Parathyroid adenoma (tissue), 2 donors: ENCODE data around the gene CORIN.

Experiments used
- H2AFZ ChIP-seq: fragments of 300-600 bp; sonication (generic); one replicate; pipeline ENCODE4 v1.7.0; 2017; ENCODE audit warnings: antibody characterized with exemption, mild to moderate bottlenecking
- H3K27ac ChIP-seq: fragments of 300-600 bp; sonication (generic); one replicate; pipeline ENCODE4 v1.7.0; 2017
- H3K27me3 ChIP-seq: fragments of 300-600 bp; sonication (generic); one replicate; pipeline ENCODE4 v1.7.0; 2017; ENCODE audit warnings: low read length; ENCODE audit not compliant: control insufficient read depth, insufficient read depth
- H3K36me3 ChIP-seq: fragments of 300-600 bp; sonication (generic); one replicate; pipeline ENCODE4 v1.7.0; 2017; ENCODE audit warnings: low read length; ENCODE audit not compliant: control insufficient read depth, insufficient read depth
- H3K4me1 ChIP-seq: fragments of 300-600 bp; sonication (generic); one replicate; pipeline ENCODE4 v1.7.0; 2017; ENCODE audit warnings: control low read depth
- H3K4me2 ChIP-seq: fragments of 300-600 bp; sonication (generic); one replicate; pipeline ENCODE4 v1.7.0; 2017; ENCODE audit warnings: low read length
- H3K4me3 ChIP-seq: fragments of 300-600 bp; sonication (generic); one replicate; pipeline ENCODE4 v1.7.0; 2017; ENCODE audit warnings: low read depth, low read length
- H3K79me2 ChIP-seq: fragments of 300-600 bp; sonication (generic); one replicate; pipeline ENCODE4 v1.7.0; 2017; ENCODE audit warnings: control low read depth
- H3K9ac ChIP-seq: fragments of 300-600 bp; sonication (generic); one replicate; pipeline ENCODE4 v1.7.0; 2017; ENCODE audit warnings: mild to moderate bottlenecking
- H3K9me3 ChIP-seq: fragments of 300-600 bp; sonication (generic); one replicate; pipeline ENCODE4 v1.7.0; 2017; ENCODE audit warnings: low read length; ENCODE audit not compliant: control insufficient read depth
- TF ChIP-seq, protein P1 (sequence below): fragments of 300-600 bp; sonication (generic); IDR thresholded peaks from one replicate; pipeline ENCODE4 v1.7.0; 2017; ENCODE audit warnings: antibody characterized with exemption, mild to moderate bottlenecking
- donor health status: primary hyperparathyroidism.

CORIN gene

DNA sequence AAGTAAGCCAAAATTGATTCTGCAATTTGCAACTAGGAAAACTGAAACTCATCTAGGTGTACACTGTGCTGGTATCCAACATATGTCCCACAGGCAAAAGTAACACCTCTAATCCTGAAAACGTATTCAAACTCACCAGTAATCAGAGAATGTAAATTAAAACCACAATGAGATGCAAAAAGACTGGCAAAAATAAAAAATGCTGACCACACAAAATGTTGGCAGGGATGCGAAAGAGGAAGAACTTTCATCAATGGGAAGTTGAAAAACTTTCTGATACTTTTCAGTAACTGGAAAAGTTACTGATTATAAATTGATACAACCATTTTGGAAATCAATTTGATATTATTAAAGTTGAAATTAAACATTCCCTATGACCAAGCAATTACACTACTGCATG lies 20.1 kb upstream of the CORIN start:
- TF ChIP-seq, protein P1, sequence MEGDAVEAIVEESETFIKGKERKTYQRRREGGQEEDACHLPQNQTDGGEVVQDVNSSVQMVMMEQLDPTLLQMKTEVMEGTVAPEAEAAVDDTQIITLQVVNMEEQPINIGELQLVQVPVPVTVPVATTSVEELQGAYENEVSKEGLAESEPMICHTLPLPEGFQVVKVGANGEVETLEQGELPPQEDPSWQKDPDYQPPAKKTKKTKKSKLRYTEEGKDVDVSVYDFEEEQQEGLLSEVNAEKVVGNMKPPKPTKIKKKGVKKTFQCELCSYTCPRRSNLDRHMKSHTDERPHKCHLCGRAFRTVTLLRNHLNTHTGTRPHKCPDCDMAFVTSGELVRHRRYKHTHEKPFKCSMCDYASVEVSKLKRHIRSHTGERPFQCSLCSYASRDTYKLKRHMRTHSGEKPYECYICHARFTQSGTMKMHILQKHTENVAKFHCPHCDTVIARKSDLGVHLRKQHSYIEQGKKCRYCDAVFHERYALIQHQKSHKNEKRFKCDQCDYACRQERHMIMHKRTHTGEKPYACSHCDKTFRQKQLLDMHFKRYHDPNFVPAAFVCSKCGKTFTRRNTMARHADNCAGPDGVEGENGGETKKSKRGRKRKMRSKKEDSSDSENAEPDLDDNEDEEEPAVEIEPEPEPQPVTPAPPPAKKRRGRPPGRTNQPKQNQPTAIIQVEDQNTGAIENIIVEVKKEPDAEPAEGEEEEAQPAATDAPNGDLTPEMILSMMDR = no peak
- no peaks in the 10 kb centered on the region for H3K9me3 ChIP-seq
- no peaks in the 10 kb centered on the region for H3K79me2 ChIP-seq
- no peak overlapping the region for H3K27ac ChIP-seq
- H2AFZ ChIP-seq = no peak overlapping the region
- H3K27me3 ChIP-seq = no peaks in the 10 kb centered on the region
- no peaks in the 10 kb centered on the region for H3K4me1 ChIP-seq
- H3K9ac ChIP-seq = no peak overlapping the region
- H3K4me2 ChIP-seq = no peak overlapping the region
- H3K36me3 ChIP-seq = no peaks in the 10 kb centered on the region
- H3K4me3 ChIP-seq = no peak overlapping the region

DNA sequence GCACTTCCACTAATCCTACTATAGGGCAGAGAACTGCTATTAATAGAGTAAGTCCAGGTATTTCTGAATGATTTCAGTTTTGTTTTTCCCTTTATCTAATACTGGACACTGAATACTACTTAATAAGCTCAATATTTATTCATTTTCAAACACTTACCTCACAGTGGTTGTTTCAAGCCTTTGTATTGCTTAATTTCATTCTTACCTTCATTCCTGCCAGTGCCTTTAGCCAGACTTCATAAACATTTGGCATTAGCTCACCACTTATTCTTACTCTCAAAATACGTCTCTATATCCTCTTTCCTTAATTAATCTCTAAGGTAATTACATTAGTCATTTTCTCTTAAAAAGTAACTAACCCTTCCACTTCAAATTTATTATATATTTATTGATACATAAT lies 18.8 kb upstream of the CORIN start:
- H3K9me3 ChIP-seq = no peaks in the 10 kb centered on the region
- TF ChIP-seq, protein P1 = no peak
- H3K4me3 ChIP-seq = no peak overlapping the region
- H2AFZ ChIP-seq = no peak overlapping the region
- no peaks in the 10 kb centered on the region for H3K79me2 ChIP-seq
- H3K9ac ChIP-seq = no peak overlapping the region
- H3K36me3 ChIP-seq = no peaks in the 10 kb centered on the region
- H3K27ac ChIP-seq = no peak overlapping the region
- no peaks in the 10 kb centered on the region for H3K27me3 ChIP-seq
- H3K4me2 ChIP-seq = no peak overlapping the region
- no peaks in the 10 kb centered on the region for H3K4me1 ChIP-seq

DNA sequence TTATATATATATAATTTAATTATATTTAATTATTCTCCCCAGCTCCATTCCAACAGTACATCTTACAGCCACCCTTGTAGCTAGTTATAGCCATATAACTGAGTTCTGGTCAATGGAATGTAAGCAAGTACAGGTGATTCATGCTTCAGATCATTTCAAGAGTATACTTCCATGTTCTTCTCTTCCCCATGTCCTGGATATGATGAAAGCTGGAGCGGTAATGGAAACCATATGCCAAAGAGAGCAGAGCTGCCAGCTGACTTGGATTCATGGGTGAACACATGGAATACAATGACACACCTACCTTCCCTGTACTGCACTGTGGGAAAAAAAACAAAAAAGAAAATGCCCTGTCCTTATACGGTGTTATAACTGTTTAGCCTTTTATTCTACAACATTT lies 17.5 kb upstream of the CORIN start:
- Histone ChIP-seq H3K4me1 (no peaks in the 10 kb centered on the region), H3K9ac (no peak overlapping the region), H3K4me3 (no peak overlapping the region), H2AFZ (no peak overlapping the region), H3K9me3 (no peaks in the 10 kb centered on the region), H3K27ac (no peak overlapping the region), H3K36me3 (no peaks in the 10 kb centered on the region), H3K4me2 (no peak overlapping the region), H3K27me3 (no peaks in the 10 kb centered on the region), H3K79me2 (no peaks in the 10 kb centered on the region)
- TF ChIP-seq, protein P1 = no peak

DNA sequence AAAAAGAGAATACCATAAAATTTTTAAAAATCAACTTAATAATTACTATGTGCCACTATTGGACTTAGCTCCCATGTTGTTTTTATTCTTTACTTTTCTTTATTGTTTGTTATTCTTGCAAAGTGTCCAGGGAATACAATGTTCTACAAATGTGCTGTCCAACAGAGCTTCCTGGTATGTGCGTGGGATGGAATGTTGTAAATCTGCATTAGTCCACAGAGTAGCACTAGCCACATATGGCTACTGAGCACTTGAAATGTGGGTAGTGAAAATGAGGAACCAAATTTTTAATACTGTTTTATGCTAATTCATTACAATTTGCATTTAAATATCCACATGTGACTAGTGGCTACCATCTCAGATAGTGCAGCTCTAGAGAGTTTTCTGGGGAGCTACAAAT lies 14.3 kb upstream of the CORIN start:
- H3K4me3 ChIP-seq = no peak overlapping the region

DNA sequence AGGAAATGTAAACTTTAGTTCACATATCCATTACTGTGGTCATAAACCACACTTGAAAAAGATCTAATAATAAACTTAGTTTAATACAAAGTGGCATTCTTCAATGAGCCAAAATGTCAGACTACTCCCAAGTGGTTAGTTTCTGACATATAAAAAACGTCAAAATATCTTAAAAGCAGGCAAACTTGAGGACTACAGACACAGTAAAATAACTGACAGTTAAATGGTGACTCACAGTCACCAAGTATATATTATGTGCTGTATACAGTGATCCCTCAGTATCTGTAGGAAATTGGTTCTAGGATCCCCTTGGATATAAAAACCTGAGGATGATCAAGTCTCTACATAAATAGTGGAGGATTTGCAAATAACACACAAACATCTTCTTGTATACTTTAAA lies 11.6 kb upstream of the CORIN start:
- Histone ChIP-seq H3K36me3 (no peaks in the 10 kb centered on the region), H3K4me1 (no peaks in the 10 kb centered on the region), H3K4me2 (no peak overlapping the region), H2AFZ (no peak overlapping the region), H3K9me3 (no peaks in the 10 kb centered on the region), H3K79me2 (no peaks in the 10 kb centered on the region), H3K4me3 (no peak overlapping the region), H3K27me3 (no peaks in the 10 kb centered on the region), H3K27ac (no peak overlapping the region), H3K9ac (no peak overlapping the region)
- TF ChIP-seq, protein P1 = no peak

More for the DNA sequence above, 14.3 kb upstream of the CORIN start:
- Histone ChIP-seq H3K79me2 (no peaks in the 10 kb centered on the region), H3K36me3 (no peaks in the 10 kb centered on the region), H2AFZ (no peak overlapping the region), H3K9me3 (no peaks in the 10 kb centered on the region), H3K27me3 (no peaks in the 10 kb centered on the region), H3K27ac (no peak overlapping the region), H3K9ac (no peak overlapping the region), H3K4me1 (no peaks in the 10 kb centered on the region), H3K4me2 (no peak overlapping the region)
- TF ChIP-seq, protein P1 = no peak
